H9 (cell line): ENCODE measurements around the gene RNF26. TPM values are rescaled to one million over a fixed set of nuclear protein-coding genes. Genes with fewer than 3 reads are reported as not detected.

Experiments used
- DNase-seq: peaks from one replicate; pipeline ENCODE4 v3.0.0-alpha.2; 2017
- H2AFZ ChIP-seq: one replicate; pipeline ENCODE4 v1.6.1; 2013; ENCODE audit warnings: mild to moderate bottlenecking, low read length, control low read depth, moderate library complexity
- H2AK5ac ChIP-seq: 2 replicates; pipeline ENCODE4 v1.6.1; 2013; ENCODE audit warnings: low read length, control low read depth, mixed read lengths; ENCODE audit not compliant: insufficient read length
- H2BK120ac ChIP-seq: one replicate; pipeline ENCODE4 v1.6.1; 2013; ENCODE audit warnings: low read depth, mild to moderate bottlenecking, low read length, control low read depth, inconsistent platforms; ENCODE audit not compliant: poor library complexity, severe bottlenecking
- H2BK12ac ChIP-seq: 2 replicates; pipeline ENCODE4 v1.6.1; 2013; ENCODE audit warnings: low read length, control low read depth, mixed read lengths, low read depth; ENCODE audit not compliant: insufficient read length
- H2BK15ac ChIP-seq: 2 replicates; pipeline ENCODE4 v1.6.1; 2013; ENCODE audit warnings: low read depth, low read length, control low read depth
- H2BK20ac ChIP-seq: one replicate; pipeline ENCODE4 v1.6.1; 2013; ENCODE audit warnings: low read depth, mild to moderate bottlenecking, low read length, control low read depth, inconsistent platforms; ENCODE audit not compliant: poor library complexity, severe bottlenecking
- H2BK5ac ChIP-seq: 2 replicates; pipeline ENCODE4 v1.6.1; 2013; ENCODE audit warnings: low read length, control low read depth, mixed read lengths; ENCODE audit not compliant: insufficient read length
- H3K14ac ChIP-seq: 2 replicates; pipeline ENCODE4 v1.6.1; 2013; ENCODE audit warnings: low read length, control low read depth; ENCODE audit not compliant: insufficient read depth
- H3K18ac ChIP-seq: 2 replicates; pipeline ENCODE4 v1.6.1; 2013; ENCODE audit warnings: low read depth, mild to moderate bottlenecking, mixed read lengths, low read length, control low read depth; ENCODE audit not compliant: insufficient read length
- H3K23ac ChIP-seq: 2 replicates; pipeline ENCODE4 v1.6.1; 2013; ENCODE audit warnings: low read length, control low read depth, mixed read lengths, low read depth; ENCODE audit not compliant: insufficient read length
- H3K23me2 ChIP-seq: 2 replicates; pipeline ENCODE4 v1.6.1; 2013; ENCODE audit warnings: low read depth, mild to moderate bottlenecking, mixed read lengths, low read length, control low read depth; ENCODE audit not compliant: insufficient read length, poor library complexity, severe bottlenecking
- H3K27ac ChIP-seq: 2 replicates; pipeline ENCODE4 v1.5.1; 2013; ENCODE audit warnings: low read length, control low read depth, mixed read lengths, low read depth; ENCODE audit not compliant: insufficient read length
- H3K27me3 ChIP-seq: 2 replicates; pipeline ENCODE4 v1.6.1; 2013; ENCODE audit warnings: low read length, control low read depth, inconsistent platforms; ENCODE audit not compliant: insufficient read depth
- H3K4ac ChIP-seq: 2 replicates; pipeline ENCODE4 v1.6.1; 2013; ENCODE audit warnings: low read depth, mild to moderate bottlenecking, control low read depth, inconsistent platforms, low read length, moderate library complexity
- H3K4me1 ChIP-seq: 2 replicates; pipeline ENCODE4 v1.6.1; 2013; ENCODE audit warnings: low read length, control low read depth, inconsistent platforms; ENCODE audit not compliant: insufficient read depth
- H3K4me2 ChIP-seq: 2 replicates; pipeline ENCODE4 v1.6.1; 2013; ENCODE audit warnings: low read length, control low read depth, mixed read lengths; ENCODE audit not compliant: insufficient read length, insufficient read depth
- H3K56ac ChIP-seq: 2 replicates; pipeline ENCODE4 v1.6.1; 2013; ENCODE audit warnings: low read depth, mild to moderate bottlenecking, mixed read lengths, low read length, control low read depth; ENCODE audit not compliant: insufficient read length
- H3K79me1 ChIP-seq: 2 replicates; pipeline ENCODE4 v1.6.1; 2013; ENCODE audit warnings: low read depth, mild to moderate bottlenecking, moderate library complexity, low read length, control low read depth, inconsistent platforms; ENCODE audit not compliant: insufficient read depth, poor library complexity, severe bottlenecking
- H3K79me2 ChIP-seq: 2 replicates; pipeline ENCODE4 v1.6.1; 2013; ENCODE audit warnings: low read length, control low read depth, inconsistent platforms; ENCODE audit not compliant: insufficient read depth
- H3K9ac ChIP-seq: 2 replicates; pipeline ENCODE4 v1.6.1; 2013; ENCODE audit warnings: low read length, control low read depth, mixed read lengths; ENCODE audit not compliant: insufficient read length; ENCODE audit errors: extremely low read depth
- H3K9me3 ChIP-seq: one replicate; pipeline ENCODE4 v1.6.1; 2013; ENCODE audit warnings: low read depth, low read length, inconsistent platforms; ENCODE audit not compliant: control insufficient read depth
- H3T11ph ChIP-seq: one replicate; pipeline ENCODE4 v1.6.1; 2013; ENCODE audit warnings: mild to moderate bottlenecking, low read length, control low read depth, inconsistent platforms
- H4K20me1 ChIP-seq: one replicate; pipeline ENCODE4 v1.6.1; 2013; ENCODE audit not compliant: control insufficient read depth, insufficient read length, insufficient read depth
- H4K5ac ChIP-seq: 2 replicates; pipeline ENCODE4 v1.6.1; 2013; ENCODE audit warnings: low read depth, mild to moderate bottlenecking, mixed read lengths, low read length, control low read depth; ENCODE audit not compliant: insufficient read length
- H4K8ac ChIP-seq: replicated peaks from 2 replicates; pipeline ENCODE4 v1.6.1; 2013; ENCODE audit warnings: low read length, control low read depth, mixed read lengths, low read depth; ENCODE audit not compliant: insufficient read length
- H4K91ac ChIP-seq: 2 replicates; pipeline ENCODE4 v1.6.1; 2013; ENCODE audit warnings: low read depth, mild to moderate bottlenecking, moderate library complexity, mixed read lengths, low read length, control low read depth; ENCODE audit not compliant: insufficient read length
- H3K27ac Mint-ChIP-seq, 3 experiments: 2 replicates in 2 of 3; 3 replicates in 1 of 3; pipeline ENCODE4 v1.8.0; 2020 to 2021; ENCODE audit warnings: mixed read lengths in 3 of 3, mild to moderate bottlenecking in 1 of 3, moderate library complexity in 1 of 3
- H3K27me3 Mint-ChIP-seq: 2 replicates; pipeline ENCODE4 v1.8.0; 2021; ENCODE audit warnings: low read depth, mild to moderate bottlenecking, moderate library complexity, mixed read lengths
- H3K36me3 Mint-ChIP-seq, 3 experiments: 2 replicates in 2 of 3; 3 replicates in 1 of 3; pipeline ENCODE4 v1.8.0; 2020 to 2021; ENCODE audit warnings: low read depth in 3 of 3, mixed read lengths in 3 of 3; ENCODE audit not compliant: insufficient read depth in 1 of 3
- H3K4me1 Mint-ChIP-seq, 2 experiments: 2 replicates each; pipeline ENCODE4 v1.8.0; 2020; ENCODE audit warnings: mixed read lengths in 2 of 2
- H3K4me3 Mint-ChIP-seq, 2 experiments: 2 replicates in 1 of 2; 3 replicates in 1 of 2; pipeline ENCODE4 v1.8.0; 2020 to 2021; ENCODE audit warnings: mild to moderate bottlenecking in 2 of 2, mixed read lengths in 2 of 2, moderate library complexity in 1 of 2
- H3K9me3 Mint-ChIP-seq, 2 experiments: 2 replicates in 1 of 2; 3 replicates in 1 of 2; pipeline ENCODE4 v1.8.0; 2020; ENCODE audit warnings: mild to moderate bottlenecking in 2 of 2, mixed read lengths in 2 of 2, moderate library complexity in 1 of 2
- CTCF ChIP-seq: fragments of 200-600 bp; sonication (generic); conservative IDR thresholded peaks from 3 replicates; pipeline ENCODE4 v1.8.0; 2021; ENCODE audit warnings: antibody characterized with exemption, mild to moderate bottlenecking
- WGBS: extraction: QIAGEN DNeasy Blood & Tissue Kit; methylation state at CpG from one replicate; pipeline ENCODE4 v1.1.7; 2013; ENCODE audit warnings: missing lambda C conversion rate, low lambda C conversion rate, mixed read lengths; ENCODE audit not compliant: insufficient read length; ENCODE audit errors: extremely low coverage; 5-methylcytosine and 5-hydroxymethylcytosine counted together
- total RNA-seq: library from RNA; stranded (reverse); gene quantifications from 2 replicates; pipeline ENCODE4 v1.2.1, GENCODE V29; 2021

RNF26 gene
- total RNA-seq, 1 experiment from 2014 or later = 57.6 TPM

- no peak overlapping the region for H2AFZ ChIP-seq
- H4K8ac ChIP-seq = no peak overlapping the region
- H3K79me2 ChIP-seq = no peaks in the 10 kb centered on the region
- peak; percentile 97 for TF ChIP-seq CTCF
- peak overlapping the region; percentile 44; the same call in 1 of the 2 replicates for H3K14ac ChIP-seq
- H2BK120ac ChIP-seq = no peak overlapping the region
- no peak overlapping the region for H2BK5ac ChIP-seq
- H4K20me1 ChIP-seq = peaks cover 4% of the 10 kb centered on the region
- no peak overlapping the region for H4K5ac ChIP-seq
- DNase-seq = peak; percentile 90
- no peaks in the 10 kb centered on the region for H3K79me1 ChIP-seq
- no peak overlapping the region for H3K56ac ChIP-seq
- H3T11ph ChIP-seq = no peak overlapping the region
- no peak overlapping the region for H3K23ac ChIP-seq
- peak overlapping the region; percentile 65 for H3K4me2 ChIP-seq
- H3K4me1 Mint-ChIP-seq = peaks cover 32 to 35% of the 10 kb centered on the region in 2 experiments
- no peaks in the 10 kb centered on the region for H3K9me3 ChIP-seq
- H2AK5ac ChIP-seq = no peak overlapping the region
- H3K4me1 ChIP-seq = peaks cover 3% of the 10 kb centered on the region
- no peaks in the 10 kb centered on the region for H3K27me3 ChIP-seq
- H3K23me2 ChIP-seq = peaks cover 6% of the 10 kb centered on the region
- peak overlapping the region; percentile 21 for H3K18ac ChIP-seq
- H3K4ac ChIP-seq = no peak overlapping the region
- peaks cover 13 to 27% (median 24%) of the 10 kb centered on the region in 3 experiments; a peak in 6 of 7 replicates for H3K36me3 Mint-ChIP-seq
- H3K4me3 Mint-ChIP-seq = peak overlapping the region; percentile 71 to 83
- no CpG with 5 or more reads among the region's 54 CpGs for WGBS
- H2BK20ac ChIP-seq = no peak overlapping the region
- no peak overlapping the region for H3K27ac ChIP-seq
- peak overlapping the region in 2 of 3 experiments; percentile 42 to 88; a peak in 3 of 7 replicates for H3K27ac Mint-ChIP-seq
- no peak overlapping the region for H4K91ac ChIP-seq
- peaks cover 50% of the 10 kb centered on the region for H3K27me3 Mint-ChIP-seq
- H2BK12ac ChIP-seq = no peak overlapping the region
- H3K9ac ChIP-seq = peak overlapping the region; percentile 27
- H2BK15ac ChIP-seq = no peak overlapping the region
- no peaks in the 10 kb centered on the region for H3K9me3 Mint-ChIP-seq
Observed at GRCh38 chr11:119356349-119357031, 22.2 kb downstream of the RNF26 start.
